SK-N-SH (cell line): Measurements from ENCODE around the gene NFAT5. TPM values are rescaled to one million over a fixed set of nuclear protein-coding genes. Genes with fewer than 3 reads are reported as not detected.

Source experiments
- CTCF ChIA-PET: fragments of 300-600, 350-600 bp; formaldehyde crosslinking; extraction: SDS; loops from one replicate; lab custom pipeline; 2021; lab: Yijun Ruan, JAX
- POLR2A ChIA-PET: fragments of 350-600 bp; sonication (Branson Sonifier 250); formaldehyde crosslinking; extraction: SDS; loops from one replicate; lab custom pipeline; 2020; ENCODE audit warnings: antibody characterized with exemption, inconsistent platforms; lab: Yijun Ruan, JAX
- DNase-seq: peaks from one replicate; pipeline ENCODE4 v3.0.0; 2012
- H2AFZ ChIP-seq: fragments of 200-600 bp; sonication (generic); 2 replicates; pipeline ENCODE4 v1.8.1; 2016; ENCODE audit warnings: antibody characterized with exemption, mild to moderate bottlenecking, low read depth
- H3F3A ChIP-seq: fragments of 200-600 bp; sonication (generic); replicated peaks from 2 replicates; pipeline ENCODE3; 2016; ENCODE audit warnings: antibody characterized with exemption, mild to moderate bottlenecking; ENCODE audit not compliant: insufficient read depth
- H3K27ac ChIP-seq, 2 experiments: fragments of 200-500 bp in 1 of 2; fragments of 200-600 bp in 1 of 2; sonication (Bioruptor generic) in 1 of 2; sonication (generic), shearing (Covaris generic) in 1 of 2; 2 replicates each; pipeline versions ENCODE4 v1.5.1 to v1.6.1; 2014 to 2016; ENCODE audit warnings: low read depth in 2 of 2, inconsistent platforms in 1 of 2, low read length in 1 of 2, mild to moderate bottlenecking in 1 of 2, mixed read lengths in 1 of 2
- H3K27me3 ChIP-seq: fragments of 200-600 bp; sonication (generic), shearing (Covaris generic); 2 replicates; pipeline ENCODE4 v1.6.1; 2016; ENCODE audit warnings: mixed run types; ENCODE audit not compliant: insufficient read depth
- H3K36me3 ChIP-seq, 2 experiments: fragments of 200-500 bp in 1 of 2; fragments of 200-600 bp in 1 of 2; sonication (Bioruptor generic) in 1 of 2; sonication (generic) in 1 of 2; replicated peaks in 1 of 2; 2 replicates each; pipeline versions ENCODE3 to v1.5.1; 2014 to 2016; ENCODE audit warnings: low read length in 1 of 2, mild to moderate bottlenecking in 1 of 2; ENCODE audit not compliant: insufficient read depth in 2 of 2, control insufficient read depth in 1 of 2
- H3K4me1 ChIP-seq, 2 experiments: fragments of 200-500 bp in 1 of 2; fragments of 200-600 bp in 1 of 2; sonication (Bioruptor generic) in 1 of 2; sonication (generic), shearing (Covaris generic) in 1 of 2; 2 replicates each; pipeline versions ENCODE4 v1.5.1 to v1.6.1; 2014 to 2016; ENCODE audit warnings: low read depth in 1 of 2, low read length in 1 of 2, mixed run types in 1 of 2; ENCODE audit not compliant: insufficient read depth in 2 of 2, control insufficient read depth in 1 of 2
- H3K4me2 ChIP-seq: fragments of 200-600 bp; sonication (generic), shearing (Covaris generic); 2 replicates; pipeline ENCODE4 v1.6.1; 2017; ENCODE audit warnings: mixed run types
- H3K4me3 ChIP-seq, 2 experiments: fragments of 200-500 bp in 1 of 2; fragments of 200-600 bp in 1 of 2; sonication (Bioruptor generic) in 1 of 2; sonication (generic), shearing (Covaris generic) in 1 of 2; 2 replicates each; pipeline versions ENCODE4 v1.5.1 to v1.8.1; 2014 to 2016; ENCODE audit warnings: low read depth in 2 of 2, inconsistent platforms in 1 of 2, low read length in 1 of 2, mild to moderate bottlenecking in 1 of 2, mixed read lengths in 1 of 2, moderate library complexity in 1 of 2
- H3K79me2 ChIP-seq: fragments of 200-600 bp; sonication (generic); 2 replicates; pipeline ENCODE4 v1.8.1; 2017; ENCODE audit warnings: mild to moderate bottlenecking; ENCODE audit not compliant: insufficient read depth
- H3K9ac ChIP-seq: fragments of 200-600 bp; sonication (generic); 2 replicates; pipeline ENCODE4 v1.6.1; 2017; ENCODE audit warnings: mixed run types
- H3K9me2 ChIP-seq: fragments of 200-600 bp; sonication (generic); 2 replicates; pipeline ENCODE4 v1.6.1; 2017; ENCODE audit warnings: mixed run types
- H3K9me3 ChIP-seq: fragments of 200-600 bp; sonication (generic); 2 replicates; pipeline ENCODE4 v1.6.1; 2017; ENCODE audit warnings: mixed run types, mild to moderate bottlenecking, moderate library complexity
- H4K20me1 ChIP-seq: fragments of 200-600 bp; sonication (generic); 2 replicates; pipeline ENCODE4 v1.6.1; 2017; ENCODE audit warnings: mild to moderate bottlenecking, mixed run types; ENCODE audit not compliant: insufficient read depth
- CHD2 ChIP-seq: fragments of 150-350 bp; IDR thresholded peaks from 2 replicates; pipeline ENCODE4 v1.6.1; 2018; ENCODE audit warnings: low read length; ENCODE audit not compliant: partially characterized antibody
- CTCF ChIP-seq: fragments of 200-600 bp; sonication (generic); IDR thresholded peaks from 2 replicates; pipeline ENCODE4 v1.6.1; 2017; ENCODE audit warnings: antibody characterized with exemption, mild to moderate bottlenecking, moderate library complexity
- EP300 ChIP-seq, 2 experiments: IDR thresholded peaks; 2 replicates each; pipeline versions ENCODE4 v1.4.0 to v1.6.1; 2012; ENCODE audit warnings: borderline replicate concordance in 1 of 2, low read depth in 1 of 2, low read length in 1 of 2
- FOXM1 ChIP-seq: IDR thresholded peaks from 2 replicates; pipeline ENCODE4 v1.4.0; 2012; ENCODE audit warnings: low read depth, mild to moderate bottlenecking
- JUND ChIP-seq: IDR thresholded peaks from 2 replicates; pipeline ENCODE4 v1.4.0; 2012
- MEF2A ChIP-seq: IDR thresholded peaks from 2 replicates; pipeline ENCODE4 v1.4.0; 2012; ENCODE audit warnings: low read depth, borderline replicate concordance
- MXI1 ChIP-seq: IDR thresholded peaks from 2 replicates; pipeline ENCODE4 v1.6.1; 2012; ENCODE audit warnings: mild to moderate bottlenecking, low read depth, low read length, improper control_type of control experiment
- RXRA ChIP-seq: IDR thresholded peaks from 2 replicates; pipeline ENCODE4 v1.4.0; 2012; ENCODE audit warnings: low read depth, mild to moderate bottlenecking, borderline replicate concordance
- SMC3 ChIP-seq: IDR thresholded peaks from 2 replicates; pipeline ENCODE4 v1.6.1; 2012; ENCODE audit warnings: low read depth, low read length, improper control_type of control experiment
- TCF12 ChIP-seq: IDR thresholded peaks from 2 replicates; pipeline ENCODE4 v1.4.0; 2012
- TEAD4 ChIP-seq: IDR thresholded peaks from 2 replicates; pipeline ENCODE4 v1.4.0; 2012; ENCODE audit warnings: mild to moderate bottlenecking, borderline replicate concordance; ENCODE audit not compliant: insufficient read depth
- USF1 ChIP-seq: IDR thresholded peaks from 2 replicates; pipeline ENCODE4 v1.4.0; 2012; ENCODE audit warnings: low read depth, borderline replicate concordance
- WGBS: methylation state at CpG from one replicate; pipeline ENCODE4 v1.1.6; 2017; ENCODE audit warnings: low lambda C conversion rate; 5-methylcytosine and 5-hydroxymethylcytosine counted together
- polyA plus RNA-seq, 3 experiments: library from polyadenylated mRNA; depleted of rRNA; stranded (reverse); fragments of >200 nt; gene quantifications; 2 replicates each; pipeline ENCODE4 v1.2.3, GENCODE V29; 2012
- TF ChIP-seq, protein P1 (sequence below): IDR thresholded peaks from 2 replicates; pipeline ENCODE4 v1.6.1; 2012; ENCODE audit warnings: mild to moderate bottlenecking, low read depth, low read length, moderate library complexity
- TF ChIP-seq, protein P2 (sequence below): fragments of 150-350 bp; IDR thresholded peaks from 2 replicates; pipeline ENCODE4 v1.6.1; 2016; ENCODE audit warnings: mild to moderate bottlenecking, low read depth, low read length

Gene NFAT5
- polyA plus RNA-seq, 1 of the 3 experiments (the other 2 are of a cell fraction), result 7.2 TPM

GRCh38 chr16:69596801-69597200 is 31.0 kb downstream of the NFAT5 start (continued):
- TF ChIP-seq, protein P1, sequence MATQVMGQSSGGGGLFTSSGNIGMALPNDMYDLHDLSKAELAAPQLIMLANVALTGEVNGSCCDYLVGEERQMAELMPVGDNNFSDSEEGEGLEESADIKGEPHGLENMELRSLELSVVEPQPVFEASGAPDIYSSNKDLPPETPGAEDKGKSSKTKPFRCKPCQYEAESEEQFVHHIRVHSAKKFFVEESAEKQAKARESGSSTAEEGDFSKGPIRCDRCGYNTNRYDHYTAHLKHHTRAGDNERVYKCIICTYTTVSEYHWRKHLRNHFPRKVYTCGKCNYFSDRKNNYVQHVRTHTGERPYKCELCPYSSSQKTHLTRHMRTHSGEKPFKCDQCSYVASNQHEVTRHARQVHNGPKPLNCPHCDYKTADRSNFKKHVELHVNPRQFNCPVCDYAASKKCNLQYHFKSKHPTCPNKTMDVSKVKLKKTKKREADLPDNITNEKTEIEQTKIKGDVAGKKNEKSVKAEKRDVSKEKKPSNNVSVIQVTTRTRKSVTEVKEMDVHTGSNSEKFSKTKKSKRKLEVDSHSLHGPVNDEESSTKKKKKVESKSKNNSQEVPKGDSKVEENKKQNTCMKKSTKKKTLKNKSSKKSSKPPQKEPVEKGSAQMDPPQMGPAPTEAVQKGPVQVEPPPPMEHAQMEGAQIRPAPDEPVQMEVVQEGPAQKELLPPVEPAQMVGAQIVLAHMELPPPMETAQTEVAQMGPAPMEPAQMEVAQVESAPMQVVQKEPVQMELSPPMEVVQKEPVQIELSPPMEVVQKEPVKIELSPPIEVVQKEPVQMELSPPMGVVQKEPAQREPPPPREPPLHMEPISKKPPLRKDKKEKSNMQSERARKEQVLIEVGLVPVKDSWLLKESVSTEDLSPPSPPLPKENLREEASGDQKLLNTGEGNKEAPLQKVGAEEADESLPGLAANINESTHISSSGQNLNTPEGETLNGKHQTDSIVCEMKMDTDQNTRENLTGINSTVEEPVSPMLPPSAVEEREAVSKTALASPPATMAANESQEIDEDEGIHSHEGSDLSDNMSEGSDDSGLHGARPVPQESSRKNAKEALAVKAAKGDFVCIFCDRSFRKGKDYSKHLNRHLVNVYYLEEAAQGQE, result no peak
- TF ChIP-seq CHD2, result no peak

- DNase-seq, result no peak
- H3K4me2 ChIP-seq, result no peak overlapping the region
- H4K20me1 ChIP-seq, result peaks cover 90% of the 10 kb centered on the region
- CTCF ChIA-PET, result interaction anchor here (1.1 kb wide), 1 partner anchor 202 kb away, joined by 3 read pairs; no protein-coding TSS in a partner anchor
- no peaks in the 10 kb centered on the region for H3K9me3 ChIP-seq
- POLR2A ChIA-PET, result no interaction called here
- no peaks in the 10 kb centered on the region for H3K9me2 ChIP-seq
- peaks cover 0 to 1% of the 10 kb centered on the region in 2 experiments for H3K36me3 ChIP-seq
- peaks cover 98% of the 10 kb centered on the region for H3K79me2 ChIP-seq
- peaks cover 19% of the 10 kb centered on the region for H3F3A ChIP-seq
- H2AFZ ChIP-seq, result no peak overlapping the region
- no peak overlapping the region for H3K4me3 ChIP-seq
- no peak overlapping the region for H3K9ac ChIP-seq
- H3K27me3 ChIP-seq, result no peaks in the 10 kb centered on the region
- no peaks in the 10 kb centered on the region for H3K4me1 ChIP-seq
- no peak overlapping the region for H3K27ac ChIP-seq
- TF ChIP-seq JUND, result no peak
- TF ChIP-seq TEAD4, result no peak
- 100% methylated on average over 5 of the region's 5 CpGs for WGBS
These were observed 32.3 kb downstream of the NFAT5 start for GRCh38 chr16:69598045-69598444.

DNA sequence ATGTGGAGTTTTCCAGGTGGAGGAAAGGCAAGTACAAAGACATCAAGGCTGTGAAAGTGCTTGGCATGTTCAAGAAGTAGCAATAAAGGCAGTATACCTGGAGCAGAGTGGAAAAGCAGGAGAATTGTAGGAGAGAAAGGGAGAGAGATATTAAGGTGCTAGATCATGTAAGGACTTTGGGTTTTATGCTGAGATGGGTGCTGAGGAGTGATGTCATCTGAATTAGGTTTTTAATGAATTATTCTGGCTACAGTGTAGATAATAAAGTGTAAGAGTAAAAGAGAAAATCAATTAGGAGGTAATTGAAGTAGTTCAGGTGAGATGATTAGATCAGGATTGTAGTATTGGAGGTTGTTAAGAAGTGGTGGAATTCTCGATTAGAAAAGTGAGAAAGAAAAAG is 34.0 kb downstream of the NFAT5 start:
- no peak overlapping the region for H3K4me2 ChIP-seq
- POLR2A ChIA-PET, result no interaction called here
- no peak for TF ChIP-seq TCF12
- TF ChIP-seq SMC3, result no peak
- no peak for DNase-seq
- H3K27ac ChIP-seq, result no peak overlapping the region
- H3K27me3 ChIP-seq, result no peaks in the 10 kb centered on the region
- H3K79me2 ChIP-seq, result peaks cover 98% of the 10 kb centered on the region
- peaks cover 16% of the 10 kb centered on the region for H3F3A ChIP-seq
- H3K9ac ChIP-seq, result no peak overlapping the region
- H2AFZ ChIP-seq, result no peak overlapping the region
- peaks cover 0 to 4% of the 10 kb centered on the region in 2 experiments for H3K36me3 ChIP-seq
- WGBS, result 49% methylated on average over 1 of the region's 1 CpG
- no peak overlapping the region for H3K4me3 ChIP-seq
- H4K20me1 ChIP-seq, result peaks cover 89% of the 10 kb centered on the region
- H3K9me2 ChIP-seq, result no peaks in the 10 kb centered on the region
- H3K4me1 ChIP-seq, result no peaks in the 10 kb centered on the region
- no peaks in the 10 kb centered on the region for H3K9me3 ChIP-seq
- CTCF ChIA-PET, result no interaction called here

DNA sequence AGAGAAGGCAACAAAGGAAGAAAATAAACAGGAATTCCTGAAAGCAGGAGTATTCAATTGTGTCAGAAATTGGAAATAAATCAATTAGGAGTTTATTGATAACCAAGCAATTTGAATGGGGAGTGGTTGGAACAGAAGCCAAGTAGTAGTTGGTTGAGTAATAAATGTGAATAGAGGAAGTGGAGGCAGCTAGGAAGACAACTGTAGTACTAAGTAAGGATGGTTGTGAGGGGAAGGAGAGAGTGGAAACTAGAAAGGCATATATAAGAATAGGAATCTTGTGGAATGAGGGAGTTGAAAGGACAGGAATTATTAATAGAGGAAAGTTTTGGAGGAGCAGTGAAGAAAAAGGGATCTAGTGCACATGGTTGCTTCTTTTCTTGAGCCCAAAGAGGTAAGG is 34.4 kb downstream of the NFAT5 start:
- Histone ChIP-seq H3K27me3 (no peaks in the 10 kb centered on the region), H2AFZ (no peak overlapping the region), H3K9me2 (no peaks in the 10 kb centered on the region), H3F3A (peaks cover 14% of the 10 kb centered on the region), H3K9me3 (no peaks in the 10 kb centered on the region), H3K4me2 (no peak overlapping the region), H3K4me1 (no peaks in the 10 kb centered on the region), H3K9ac (no peak overlapping the region), H3K79me2 (peaks cover 98% of the 10 kb centered on the region), H4K20me1 (peaks cover 89% of the 10 kb centered on the region), H3K4me3 (no peak overlapping the region), H3K36me3 (peaks cover 0 to 4% of the 10 kb centered on the region in 2 experiments), H3K27ac (no peak overlapping the region)
- POLR2A ChIA-PET, result no interaction called here
- DNase-seq, result no peak
- CTCF ChIA-PET, result no interaction called here
- TF ChIP-seq RXRA (no peak), MEF2A (no peak), FOXM1 (no peak), CTCF (no peak), USF1 (no peak), EP300 (IDR thresholded peaks at IDR 0.05; ENCODE audit: borderline replicate concordance in 1 of 2, low read depth in 1 of 2, low read length in 1 of 2) (no peak), MXI1 (no peak)
- TF ChIP-seq, protein P2, sequence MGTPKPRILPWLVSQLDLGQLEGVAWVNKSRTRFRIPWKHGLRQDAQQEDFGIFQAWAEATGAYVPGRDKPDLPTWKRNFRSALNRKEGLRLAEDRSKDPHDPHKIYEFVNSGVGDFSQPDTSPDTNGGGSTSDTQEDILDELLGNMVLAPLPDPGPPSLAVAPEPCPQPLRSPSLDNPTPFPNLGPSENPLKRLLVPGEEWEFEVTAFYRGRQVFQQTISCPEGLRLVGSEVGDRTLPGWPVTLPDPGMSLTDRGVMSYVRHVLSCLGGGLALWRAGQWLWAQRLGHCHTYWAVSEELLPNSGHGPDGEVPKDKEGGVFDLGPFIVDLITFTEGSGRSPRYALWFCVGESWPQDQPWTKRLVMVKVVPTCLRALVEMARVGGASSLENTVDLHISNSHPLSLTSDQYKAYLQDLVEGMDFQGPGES, result no peak
